Measurements from ENCODE around the gene CHMP1B. TPM values are rescaled to one million over a fixed set of nuclear protein-coding genes. Genes with fewer than 3 reads are reported as not detected.

CHMP1B gene
- total RNA-seq, 4 donors from 2014 or later: 39.0 to 82.1 (median 62.2) TPM

DNA sequence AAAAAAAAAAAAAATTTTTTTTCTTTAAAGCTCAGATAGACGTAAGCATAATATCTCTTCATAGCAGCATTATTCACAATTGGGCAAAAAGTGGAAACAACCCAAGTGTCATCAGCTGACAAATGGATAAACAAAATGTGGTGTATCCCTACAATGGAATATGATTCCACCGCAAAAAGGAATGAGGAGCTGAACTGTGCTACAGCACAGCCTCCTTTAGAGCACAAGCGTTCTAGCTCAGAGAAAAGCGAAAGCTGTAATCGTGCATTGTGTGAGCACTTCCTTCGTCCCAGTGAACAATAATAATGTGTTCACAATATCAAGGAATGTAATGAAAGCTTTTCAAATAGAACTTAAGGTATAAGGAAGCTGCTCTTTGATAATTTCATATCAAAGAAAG, 11.7 kb upstream of the CHMP1B start:
- no peak overlapping the region for H3K27ac ChIP-seq
- H3K4me1 ChIP-seq: no peaks in the 10 kb centered on the region
- in situ Hi-C loops (cut with MboI; ENCODE audit: low pct_ligation_motif_present in 1 of 4, low pct_unique_long_range_greater_than_20kb in 1 of 4, low sequenced_read_pairs in 3 of 4): no loop called here
- intact Hi-C loops (cut with DNase I; ENCODE audit: low total_unique reads): no loop called here
- H3K4me3 ChIP-seq: no peak overlapping the region
- H3K9me3 ChIP-seq: no peaks in the 10 kb centered on the region
- H3K36me3 ChIP-seq: no peaks in the 10 kb centered on the region
- H3K27me3 ChIP-seq: no peaks in the 10 kb centered on the region
- WGBS, 2 donors (ENCODE audit: low coverage in 1 of 2): 84 to 87% methylated on average over 6 of the region's 6 CpGs
- DNase-seq: no peak
- TF ChIP-seq EP300 (IDR thresholded peaks at IDR 0.05; ENCODE audit: low read depth) (no peak), POLR2AphosphoS5 (IDR thresholded peaks at IDR 0.05) (no peak), POLR2A (IDR thresholded peaks at IDR 0.05) (no peak)
- TF ChIP-seq, protein P1, sequence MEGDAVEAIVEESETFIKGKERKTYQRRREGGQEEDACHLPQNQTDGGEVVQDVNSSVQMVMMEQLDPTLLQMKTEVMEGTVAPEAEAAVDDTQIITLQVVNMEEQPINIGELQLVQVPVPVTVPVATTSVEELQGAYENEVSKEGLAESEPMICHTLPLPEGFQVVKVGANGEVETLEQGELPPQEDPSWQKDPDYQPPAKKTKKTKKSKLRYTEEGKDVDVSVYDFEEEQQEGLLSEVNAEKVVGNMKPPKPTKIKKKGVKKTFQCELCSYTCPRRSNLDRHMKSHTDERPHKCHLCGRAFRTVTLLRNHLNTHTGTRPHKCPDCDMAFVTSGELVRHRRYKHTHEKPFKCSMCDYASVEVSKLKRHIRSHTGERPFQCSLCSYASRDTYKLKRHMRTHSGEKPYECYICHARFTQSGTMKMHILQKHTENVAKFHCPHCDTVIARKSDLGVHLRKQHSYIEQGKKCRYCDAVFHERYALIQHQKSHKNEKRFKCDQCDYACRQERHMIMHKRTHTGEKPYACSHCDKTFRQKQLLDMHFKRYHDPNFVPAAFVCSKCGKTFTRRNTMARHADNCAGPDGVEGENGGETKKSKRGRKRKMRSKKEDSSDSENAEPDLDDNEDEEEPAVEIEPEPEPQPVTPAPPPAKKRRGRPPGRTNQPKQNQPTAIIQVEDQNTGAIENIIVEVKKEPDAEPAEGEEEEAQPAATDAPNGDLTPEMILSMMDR (IDR thresholded peaks at IDR 0.05): no peak

DNA sequence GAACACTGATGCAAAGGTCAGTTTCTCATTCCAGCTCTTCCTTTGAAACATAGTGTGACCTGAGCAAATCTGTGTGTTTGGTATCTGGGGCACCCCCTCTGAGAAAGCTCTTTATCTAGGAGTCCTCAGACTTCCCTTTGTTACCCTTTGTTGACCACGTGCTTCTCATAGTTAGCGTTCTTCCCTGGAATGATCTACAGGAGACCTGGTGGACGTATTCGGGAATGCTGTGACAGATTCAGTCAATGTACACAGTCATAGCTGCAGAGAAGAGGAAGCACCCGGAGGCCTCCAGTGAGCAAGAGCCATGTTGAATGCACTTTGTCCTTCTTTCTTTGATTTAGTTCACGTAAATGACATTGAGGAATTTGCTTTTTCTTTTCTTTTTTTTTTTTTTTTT, 10.7 kb upstream of the CHMP1B start:
- Histone ChIP-seq H3K4me3 (no peak overlapping the region), H3K27ac (no peak overlapping the region), H3K4me1 (no peaks in the 10 kb centered on the region), H3K27me3 (no peaks in the 10 kb centered on the region), H3K36me3 (no peaks in the 10 kb centered on the region), H3K9me3 (no peaks in the 10 kb centered on the region)
- intact Hi-C loops (cut with DNase I; ENCODE audit: low total_unique reads): no loop called here
- TF ChIP-seq POLR2A (IDR thresholded peaks at IDR 0.05) (no peak), POLR2AphosphoS5 (IDR thresholded peaks at IDR 0.05) (no peak), EP300 (IDR thresholded peaks at IDR 0.05; ENCODE audit: low read depth) (no peak)
- TF ChIP-seq, protein P1 (IDR thresholded peaks at IDR 0.05): no peak
- no peak for DNase-seq
- in situ Hi-C loops (cut with MboI; ENCODE audit: low pct_ligation_motif_present in 1 of 4, low pct_unique_long_range_greater_than_20kb in 1 of 4, low sequenced_read_pairs in 3 of 4): no loop called here
- 60% methylated on average over 6 of the region's 6 CpGs; no CpG with 5 or more reads in 1 of the 2 donors for WGBS, 2 donors (ENCODE audit: low coverage in 1 of 2)

DNA sequence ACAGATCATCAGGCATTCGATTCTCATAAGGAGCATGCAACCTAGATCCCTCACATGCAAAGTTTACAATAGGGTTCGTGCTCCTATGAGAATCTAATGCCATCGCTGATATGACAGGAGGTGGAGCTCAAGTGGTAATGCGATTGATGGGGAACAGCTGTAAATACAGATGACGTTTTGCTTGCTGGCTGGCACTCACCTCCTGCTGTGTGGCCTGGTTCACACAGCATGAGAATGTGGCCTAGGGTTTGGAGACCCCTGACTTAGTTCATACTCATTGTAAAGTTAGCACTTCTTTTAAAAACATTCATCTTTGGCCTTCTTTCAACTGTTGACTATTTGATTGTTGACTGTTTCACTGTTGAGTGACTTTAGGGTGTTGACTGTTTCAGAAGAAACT, 8.7 kb upstream of the CHMP1B start:
- no peak overlapping the region for H3K27ac ChIP-seq
- H3K4me1 ChIP-seq: no peaks in the 10 kb centered on the region
- no peaks in the 10 kb centered on the region for H3K36me3 ChIP-seq
- intact Hi-C loops (cut with DNase I; ENCODE audit: low total_unique reads): no loop called here
- TF ChIP-seq, protein P1 (IDR thresholded peaks at IDR 0.05): no peak
- TF ChIP-seq POLR2A (IDR thresholded peaks at IDR 0.05) (no peak), EP300 (IDR thresholded peaks at IDR 0.05; ENCODE audit: low read depth) (no peak), POLR2AphosphoS5 (IDR thresholded peaks at IDR 0.05) (no peak)
- 78 to 80% methylated on average over 4 to 5 of the region's 5 CpGs for WGBS, 2 donors (ENCODE audit: low coverage in 1 of 2)
- in situ Hi-C loops (cut with MboI; ENCODE audit: low pct_ligation_motif_present in 1 of 4, low pct_unique_long_range_greater_than_20kb in 1 of 4, low sequenced_read_pairs in 3 of 4): no loop called here
- DNase-seq: no peak
- no peaks in the 10 kb centered on the region for H3K9me3 ChIP-seq
- H3K4me3 ChIP-seq: no peak overlapping the region
- H3K27me3 ChIP-seq: no peaks in the 10 kb centered on the region

DNA sequence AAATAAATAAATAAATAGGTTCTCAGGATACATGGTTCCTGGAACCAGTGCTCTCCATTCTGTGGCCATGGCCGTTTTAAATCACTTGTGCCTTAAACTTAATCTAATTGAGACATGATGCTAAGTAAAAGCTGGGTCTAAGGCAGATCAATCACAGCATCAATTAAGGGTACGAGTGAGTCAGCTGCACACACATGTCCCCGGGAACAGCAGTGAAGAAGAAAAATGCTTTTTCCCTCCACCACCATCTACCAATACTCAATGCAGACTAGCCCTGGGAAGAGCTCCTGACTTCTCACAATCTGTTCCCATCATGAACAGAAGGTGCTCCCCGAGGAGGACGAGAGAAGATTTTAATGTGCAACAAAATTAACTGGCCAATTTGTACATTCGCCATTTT, 6.8 kb upstream of the CHMP1B start:
- intact Hi-C loops (cut with DNase I; ENCODE audit: low total_unique reads) (no loop called here), in situ Hi-C loops (cut with MboI; ENCODE audit: low pct_ligation_motif_present in 1 of 4, low pct_unique_long_range_greater_than_20kb in 1 of 4, low sequenced_read_pairs in 3 of 4) (no loop called here)
- Histone ChIP-seq H3K36me3 (no peaks in the 10 kb centered on the region), H3K4me3 (no peak overlapping the region), H3K27me3 (no peaks in the 10 kb centered on the region), H3K9me3 (no peaks in the 10 kb centered on the region), H3K4me1 (peaks cover 0 to under 1% (median 0%) of the 10 kb centered on the region in 4 donors), H3K27ac (no peak overlapping the region)
- 79 to 91% methylated on average over 6 of the region's 6 CpGs for WGBS, 2 donors (ENCODE audit: low coverage in 1 of 2)
- no peak for DNase-seq
- no peak for TF ChIP-seq POLR2AphosphoS5 (IDR thresholded peaks at IDR 0.05)
- TF ChIP-seq, protein P1 (IDR thresholded peaks at IDR 0.05): no peak
- no peak for TF ChIP-seq POLR2A (IDR thresholded peaks at IDR 0.05)
- TF ChIP-seq EP300 (IDR thresholded peaks at IDR 0.05; ENCODE audit: low read depth): no peak
